ENCODE data around the gene RBM44. TPM values are rescaled to one million over a fixed set of nuclear protein-coding genes. Genes with fewer than 3 reads are reported as not detected.

RBM44 gene
- total RNA-seq, 1 donor from 2014 or later: 1.3 TPM

DNA sequence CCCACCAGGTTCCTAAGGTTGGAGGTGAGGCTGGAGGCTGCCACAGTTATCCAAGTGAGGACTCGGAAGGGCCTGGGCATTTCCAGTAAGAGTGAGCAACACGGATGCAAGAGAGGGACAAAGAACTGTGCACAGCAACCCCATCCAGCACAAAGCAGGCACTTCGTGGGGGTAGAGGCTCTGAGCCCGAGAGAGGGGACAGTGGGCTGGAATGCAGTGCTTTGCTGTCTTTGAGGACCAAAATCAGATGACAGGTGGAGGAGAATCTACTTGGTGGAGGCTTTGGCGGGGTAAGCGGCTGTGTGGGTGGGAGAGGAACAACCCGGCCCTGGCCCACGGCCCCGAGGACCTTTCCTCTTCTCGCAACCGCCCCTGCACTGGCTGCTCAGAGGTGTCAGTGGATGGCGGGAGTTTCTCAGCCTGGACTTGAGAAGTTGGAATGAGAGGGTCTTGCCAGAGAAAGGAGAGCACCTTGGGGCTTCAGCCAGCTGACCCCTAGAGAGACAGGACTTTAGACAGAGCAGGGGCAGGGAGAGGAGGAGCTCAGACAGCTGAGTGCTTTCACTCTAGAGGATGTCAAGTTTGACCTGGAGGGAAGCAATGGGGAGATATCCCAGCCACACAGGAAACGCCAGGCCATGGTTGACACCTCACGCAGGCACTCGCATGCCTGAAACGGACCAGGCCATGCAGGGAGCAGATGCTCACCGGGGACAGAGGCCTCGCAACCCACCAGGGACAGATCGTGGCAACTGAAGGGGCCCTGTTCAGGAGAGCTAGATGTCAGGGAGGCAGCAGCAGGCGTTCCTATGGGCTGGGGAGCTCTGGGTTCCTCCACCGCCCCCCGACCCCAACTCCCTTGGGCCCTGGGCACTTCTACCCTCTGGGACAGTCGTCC lies 72.4 kb downstream of the RBM44 start:
- peak; percentile 45 for DNase-seq (ENCODE audit: low spot score)

GRCh38 chr2:237872178-237872887 lies 73.8 kb downstream of the RBM44 start:
- DNase-seq (ENCODE audit: low spot score): peak; percentile 71

DNA sequence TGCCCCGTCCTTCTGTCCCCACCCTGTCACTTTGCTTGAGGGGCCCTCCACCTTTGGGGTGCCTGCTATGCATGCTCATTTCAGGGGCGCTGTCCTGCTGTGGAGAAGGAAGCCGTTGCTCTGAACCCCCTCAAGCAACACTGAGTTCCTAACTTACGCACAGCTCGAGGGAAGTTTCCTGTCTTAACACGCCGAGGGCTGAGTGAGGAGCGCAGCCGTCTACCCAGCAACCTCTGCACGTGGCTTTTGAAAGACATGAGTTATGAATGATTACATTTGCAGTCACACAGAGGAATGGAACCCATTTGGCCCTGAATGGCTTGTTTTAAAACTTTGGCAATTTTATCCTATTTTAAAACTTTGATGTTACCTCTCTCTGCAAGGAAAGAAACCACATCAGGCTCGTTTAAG lies 74.8 kb downstream of the RBM44 start:
- DNase-seq (ENCODE audit: low spot score): peak; percentile 75

DNA sequence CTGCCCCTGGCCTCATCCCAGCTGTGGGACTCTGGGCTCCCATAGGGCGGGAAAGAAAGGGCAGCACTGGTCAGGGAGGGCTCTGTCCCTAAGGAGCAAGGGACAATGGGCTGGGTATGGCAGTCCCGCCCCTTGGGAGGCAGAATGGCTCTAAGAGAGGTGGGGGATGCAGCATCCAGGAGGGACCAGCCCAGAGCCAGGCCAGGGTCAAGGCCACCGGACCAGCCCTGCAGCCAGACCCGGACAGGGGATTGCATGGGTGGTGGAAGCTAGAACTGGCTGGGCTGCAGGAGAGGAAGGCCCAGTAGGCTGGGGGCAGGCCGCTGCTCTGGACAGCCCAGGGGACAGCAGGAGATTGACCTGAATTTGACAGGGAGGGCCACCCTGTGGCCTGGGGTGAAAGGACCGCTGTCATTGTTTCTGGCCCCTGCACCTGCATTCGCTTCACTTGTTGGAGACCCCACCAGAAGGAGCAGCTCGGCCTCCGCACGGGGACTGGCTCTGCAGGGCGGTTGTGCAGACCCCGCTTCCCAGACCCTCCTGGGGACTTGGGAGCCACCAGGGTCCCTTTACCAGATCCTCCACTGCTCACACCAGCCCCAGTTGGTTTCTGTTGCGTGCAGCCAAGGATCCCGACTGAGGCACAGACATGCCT lies 75.4 kb downstream of the RBM44 start:
- peak; percentile 85 for DNase-seq (ENCODE audit: low spot score)

- peak; percentile 81 for DNase-seq (ENCODE audit: low spot score)
Observed at GRCh38 chr2:237874585-237875161, 76.1 kb downstream of the RBM44 start.

DNA sequence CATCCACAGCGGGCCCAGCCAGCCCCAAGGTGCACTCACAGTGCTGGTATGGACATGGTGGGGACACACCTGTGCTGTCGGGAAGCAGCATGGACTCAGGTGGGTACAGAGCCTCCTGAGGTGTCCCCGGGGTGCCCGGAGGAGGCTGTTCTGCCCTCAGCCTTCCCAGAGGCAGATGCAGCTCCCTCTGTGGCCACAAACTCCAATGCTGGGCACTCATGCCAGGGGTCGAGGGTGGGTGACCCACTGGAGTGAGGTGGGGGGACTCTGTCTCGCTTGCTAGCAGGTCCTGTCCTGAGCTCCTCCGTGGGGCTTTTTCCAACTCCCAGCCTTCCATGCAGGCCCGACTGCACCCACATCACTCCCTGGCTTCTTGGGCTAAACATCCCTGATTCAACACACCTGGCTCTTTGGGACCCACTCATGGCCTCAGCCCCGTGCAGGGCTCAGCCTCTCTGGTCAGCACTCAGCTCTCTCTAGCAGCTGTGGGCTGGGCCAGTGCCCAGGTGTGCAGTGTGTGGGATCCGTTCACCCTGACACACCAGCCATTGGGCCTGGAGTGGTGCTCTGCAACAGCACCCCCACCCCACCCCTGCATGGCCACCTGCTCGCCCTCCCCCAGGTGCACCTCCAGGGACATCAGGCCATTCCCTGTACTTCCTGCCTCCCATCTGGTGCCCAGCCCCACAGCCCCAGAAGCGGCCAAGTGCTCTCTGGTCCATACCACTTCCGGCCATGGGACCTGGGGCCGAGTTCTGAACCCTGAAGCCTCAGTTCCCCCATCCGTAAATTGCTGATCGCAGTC lies 76.9 kb downstream of the RBM44 start:
- peak; percentile 83 for DNase-seq (ENCODE audit: low spot score)

DNA sequence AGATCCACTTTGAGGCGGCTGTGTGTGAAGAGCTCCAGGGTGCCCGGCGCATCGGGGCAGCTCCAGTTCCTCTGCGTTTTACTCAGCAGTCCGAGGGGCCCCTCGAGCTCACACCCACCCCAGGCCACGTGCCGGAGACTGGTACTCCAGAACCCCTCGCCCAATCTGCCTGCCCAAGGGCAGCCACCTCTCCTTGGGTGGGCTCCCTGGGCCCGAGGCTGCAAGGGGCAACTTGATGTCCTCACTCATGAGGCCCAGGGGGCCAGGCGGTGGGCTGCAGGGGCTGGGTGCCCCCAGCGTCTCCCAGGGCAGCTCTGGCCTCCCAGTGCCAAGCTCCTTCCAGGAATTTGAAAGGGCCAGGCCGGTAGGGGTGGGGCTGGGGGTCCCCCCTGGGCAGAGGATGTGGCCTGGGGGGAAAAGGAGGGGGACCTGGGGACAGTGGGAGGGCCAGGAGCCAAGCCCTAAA lies 77.5 kb downstream of the RBM44 start:
- peak; percentile 81 for DNase-seq (ENCODE audit: low spot score)

GRCh38 chr2:237876532-237876931 lies 78.0 kb downstream of the RBM44 start:
- no peak for DNase-seq (ENCODE audit: low spot score)

- peak; percentile 84 for DNase-seq (ENCODE audit: low spot score)
Observed at GRCh38 chr2:237876951-237877491, 78.4 kb downstream of the RBM44 start.

GRCh38 chr2:237877576-237878307 lies 79.2 kb downstream of the RBM44 start:
- peak; percentile 82 for DNase-seq (ENCODE audit: low spot score)

DNA sequence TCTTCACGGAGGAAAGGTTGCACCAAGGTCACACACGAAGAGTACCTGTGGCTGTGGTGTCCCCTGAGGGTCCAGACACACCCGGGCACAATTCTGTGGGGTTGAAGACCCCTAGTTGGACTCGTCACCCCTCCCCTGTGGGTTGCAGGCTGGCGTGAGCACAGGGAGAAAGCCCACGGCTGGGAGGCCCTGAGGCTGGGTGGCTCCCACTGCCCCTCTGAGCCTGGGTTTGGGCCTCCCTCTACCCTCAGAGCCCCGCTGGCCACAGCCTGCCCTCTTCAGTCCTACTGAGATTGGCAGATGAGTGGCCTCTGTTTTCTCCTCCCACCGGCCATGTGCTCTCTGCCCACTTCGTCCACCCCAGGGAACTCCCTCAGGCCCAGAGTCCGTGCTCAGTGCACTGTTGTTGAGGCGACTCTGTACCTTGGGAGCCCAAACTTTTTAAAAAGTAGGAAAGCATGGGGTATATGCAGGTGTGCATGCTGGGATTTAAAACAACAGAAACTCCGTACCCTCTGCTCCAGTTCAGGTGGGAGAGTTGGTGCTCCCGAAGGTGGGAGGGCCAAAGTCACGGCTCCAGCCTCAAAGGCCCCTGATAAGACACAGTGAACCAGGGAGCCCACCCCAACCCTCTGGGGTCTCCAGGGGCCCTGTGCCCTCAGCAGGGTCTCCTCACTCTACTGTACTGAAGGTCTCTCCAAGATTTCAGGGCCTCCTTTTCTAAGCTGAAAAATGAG lies 79.9 kb downstream of the RBM44 start:
- DNase-seq (ENCODE audit: low spot score): peak; percentile 81

DNA sequence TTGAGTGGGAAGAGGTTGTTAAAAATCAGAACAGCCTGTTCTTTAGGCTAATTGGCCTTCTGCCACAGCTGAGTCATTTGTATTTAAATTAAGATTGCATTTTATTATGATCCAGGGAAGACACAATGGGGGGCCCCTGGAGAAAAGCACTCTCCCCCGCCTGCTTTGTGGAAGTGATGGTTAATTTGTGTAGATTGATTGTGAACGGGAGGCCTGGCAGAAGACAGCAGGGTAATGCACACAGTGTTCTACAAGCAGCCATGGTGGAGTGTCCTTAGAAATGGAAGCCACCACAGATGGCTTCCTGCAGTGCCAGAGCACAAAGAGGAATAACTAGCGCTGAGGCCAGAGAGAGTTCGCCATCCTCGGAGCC lies 80.5 kb downstream of the RBM44 start:
- DNase-seq (ENCODE audit: low spot score): no peak

- DNase-seq (ENCODE audit: low spot score): no peak
Observed at GRCh38 chr2:237879991-237880560, 81.5 kb downstream of the RBM44 start.

DNA sequence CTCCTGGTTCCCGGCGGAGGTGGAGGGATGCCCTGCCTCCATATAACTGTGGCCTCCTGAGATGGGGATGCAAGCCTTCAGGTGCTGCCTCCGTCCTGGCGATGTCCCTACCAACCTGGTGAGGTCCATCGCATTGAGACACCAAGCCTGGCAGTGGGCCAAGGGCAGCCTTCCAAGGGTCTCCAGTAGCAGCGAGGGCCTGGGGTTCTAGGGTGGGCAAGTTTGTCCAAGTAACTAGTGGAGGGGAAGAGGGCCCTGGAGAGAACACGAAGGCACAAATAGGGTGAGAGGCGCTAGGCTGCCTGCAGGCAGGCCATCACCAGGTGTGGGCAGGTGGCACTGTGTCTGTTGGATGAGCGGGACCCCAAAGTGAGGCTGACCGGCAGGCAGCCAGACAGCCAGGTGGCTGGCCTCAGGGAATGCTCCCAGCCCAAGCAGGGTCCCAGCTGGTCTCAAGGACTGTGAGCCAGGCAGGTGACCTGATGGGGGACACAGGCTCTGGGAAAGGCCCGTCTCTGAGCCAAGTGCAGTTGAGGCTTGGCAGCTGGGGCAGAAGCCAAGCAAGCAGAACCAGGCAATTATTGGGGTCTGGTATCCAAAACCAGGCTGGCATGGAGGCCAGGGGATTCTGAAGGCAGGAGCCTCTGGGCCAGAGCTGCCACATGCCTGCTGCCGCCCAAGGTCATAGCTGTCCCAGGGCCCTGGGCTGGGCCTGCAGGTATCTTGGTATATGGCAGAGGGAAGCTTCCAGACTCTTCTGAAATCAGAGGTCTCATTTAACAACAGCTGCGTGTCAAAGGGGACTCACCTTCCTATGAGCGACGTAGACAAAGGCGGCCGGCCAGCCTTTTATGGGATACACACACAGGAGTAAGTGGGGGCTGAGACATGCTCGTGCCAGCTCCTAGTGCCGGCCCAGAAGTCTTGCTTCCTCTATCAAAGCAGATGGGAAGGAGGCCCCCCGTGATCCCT lies 84.2 kb downstream of the RBM44 start:
- DNase-seq (ENCODE audit: low spot score): no peak

- no peak for DNase-seq (ENCODE audit: low spot score)
Observed at GRCh38 chr2:237883951-237884446, 85.4 kb downstream of the RBM44 start.

- no peak for DNase-seq (ENCODE audit: low spot score)
Observed at GRCh38 chr2:237884681-237885080, 86.1 kb downstream of the RBM44 start.

All from mesenteric fat pad (tissue), 1 donor.